Muscle of arm (tissue), 12 donors: ENCODE data around the gene PRKAG2. TPM values are rescaled to one million over a fixed set of nuclear protein-coding genes. Genes with fewer than 3 reads are reported as not detected.
"Not testable (repeated sequence)": the region's sequence is repeated elsewhere in the genome, so short reads cannot be mapped to it uniquely, and the experiment has no call there.

ENCODE experiments used
- DNase-seq: peaks from one replicate; pipeline ENCODE4 v3.0.0-alpha.2; 2013
- polyA plus RNA-seq, 12 donors: library from polyadenylated mRNA; unstranded; fragments of 120-200 nt; gene quantifications; one replicate each; pipeline ENCODE4 v1.2.1, GENCODE V29; 2013; ENCODE audit not compliant: insufficient read length in 12 of 12

PRKAG2 gene
- polyA plus RNA-seq, 12 donors: 9.8 to 21.3 (median 14.0) TPM; not detected in 1

DNA sequence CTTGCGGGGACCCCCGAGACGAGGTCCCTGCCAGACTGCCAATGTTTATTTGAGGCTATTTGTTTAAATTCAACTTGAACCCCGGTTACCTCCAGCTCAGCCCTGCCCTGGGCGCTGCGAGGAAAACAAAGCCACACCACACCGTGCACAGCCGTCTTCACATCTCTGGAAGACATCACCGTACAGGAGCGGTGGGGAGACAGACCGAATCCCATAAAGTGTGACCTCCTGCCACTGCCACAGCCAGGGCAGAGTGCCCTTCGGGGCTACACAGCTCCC is 40.0 kb downstream of the PRKAG2 start:
- no peak for DNase-seq

DNA sequence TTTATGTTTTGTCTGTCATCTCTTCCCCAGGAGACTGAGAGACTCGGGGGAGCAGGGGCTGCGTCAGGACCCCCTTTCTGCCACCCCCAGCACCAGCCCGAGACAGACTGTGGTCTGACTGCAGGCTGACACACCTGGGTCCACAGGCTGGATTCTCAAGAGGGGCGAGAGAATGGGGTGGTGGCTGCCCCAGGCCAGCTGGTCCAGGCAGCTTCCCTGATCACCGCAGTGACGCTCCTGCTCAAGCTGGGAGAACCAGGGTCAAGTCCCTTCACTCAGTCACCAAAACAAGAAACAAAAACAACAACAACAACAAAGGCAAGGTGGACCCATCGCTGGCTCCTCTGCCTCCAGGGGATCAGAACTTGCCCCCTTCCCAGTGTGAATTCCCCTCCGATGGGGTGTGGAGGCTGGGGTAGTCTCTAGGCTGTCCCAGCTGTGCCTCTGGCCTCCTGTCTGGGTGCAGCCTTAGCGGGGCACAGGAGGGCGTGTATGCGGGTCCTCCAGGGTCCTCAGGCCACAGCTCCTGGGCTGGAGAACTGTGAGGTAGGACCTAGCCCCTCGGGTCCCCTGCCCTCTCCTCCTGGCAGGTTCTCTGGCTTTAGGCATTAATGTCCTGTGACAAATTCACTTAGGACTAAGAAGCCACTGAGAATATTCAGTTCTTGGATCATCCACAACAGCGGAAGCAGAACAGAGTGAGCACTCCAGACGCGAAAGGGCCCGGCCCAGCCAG is 40.6 kb downstream of the PRKAG2 start:
- no peak for DNase-seq

DNA sequence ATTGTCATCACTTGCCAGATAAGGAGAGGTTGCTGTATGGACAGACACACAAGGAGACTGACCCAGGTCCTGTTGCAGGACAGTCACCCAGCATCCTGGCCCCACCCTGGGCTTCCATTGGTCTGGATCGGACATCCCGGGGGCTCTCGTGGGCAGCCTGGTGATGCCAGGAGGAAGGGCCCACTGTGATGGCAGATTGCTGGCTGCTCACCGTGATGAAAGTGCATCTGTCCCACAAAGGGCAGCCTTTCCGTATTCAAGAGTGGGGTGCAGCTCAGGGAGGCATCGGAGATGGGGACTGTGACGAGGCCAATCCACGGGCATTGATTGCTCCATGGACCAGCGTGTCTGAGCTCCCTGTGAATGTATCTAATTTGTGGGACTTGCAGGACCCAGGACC is 41.3 kb downstream of the PRKAG2 start:
- DNase-seq: no peak

DNA sequence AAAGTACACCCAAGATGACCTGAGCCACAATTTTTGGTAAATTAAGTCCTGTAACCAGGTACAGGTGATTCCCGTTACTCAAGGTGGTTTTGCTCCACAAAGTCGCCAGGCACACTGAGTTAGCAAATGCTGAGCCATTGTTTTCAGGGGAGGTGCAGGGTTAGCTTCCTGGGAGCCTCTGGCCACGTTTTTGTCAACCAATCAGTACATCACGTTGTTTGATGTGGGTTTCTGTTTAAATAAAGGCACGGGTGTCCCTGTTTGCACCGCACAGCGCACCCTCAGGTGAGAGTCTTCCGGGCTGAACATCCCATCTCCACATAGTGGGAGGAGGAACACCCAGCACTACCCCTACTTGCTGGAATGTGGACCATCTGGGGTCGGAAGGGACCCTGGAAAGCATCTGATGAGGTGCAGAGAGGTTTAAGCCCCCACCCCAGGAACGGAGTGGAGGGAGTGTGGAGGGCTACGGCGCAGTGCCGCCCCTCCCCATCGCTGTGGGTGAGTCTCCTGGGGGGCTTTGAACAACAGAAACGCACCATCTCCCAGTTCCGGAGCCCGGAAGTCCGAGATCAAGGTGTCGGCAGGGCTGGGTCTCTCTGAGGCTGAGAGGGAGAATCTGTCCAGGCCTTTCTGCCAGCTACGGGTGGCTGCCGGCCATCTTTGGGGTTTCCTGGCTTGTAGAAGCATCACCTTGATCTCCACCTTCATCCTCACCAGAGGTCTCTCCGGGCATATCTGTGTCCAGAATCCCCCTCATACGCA is 42.5 kb downstream of the PRKAG2 start:
- no peak for DNase-seq

DNA sequence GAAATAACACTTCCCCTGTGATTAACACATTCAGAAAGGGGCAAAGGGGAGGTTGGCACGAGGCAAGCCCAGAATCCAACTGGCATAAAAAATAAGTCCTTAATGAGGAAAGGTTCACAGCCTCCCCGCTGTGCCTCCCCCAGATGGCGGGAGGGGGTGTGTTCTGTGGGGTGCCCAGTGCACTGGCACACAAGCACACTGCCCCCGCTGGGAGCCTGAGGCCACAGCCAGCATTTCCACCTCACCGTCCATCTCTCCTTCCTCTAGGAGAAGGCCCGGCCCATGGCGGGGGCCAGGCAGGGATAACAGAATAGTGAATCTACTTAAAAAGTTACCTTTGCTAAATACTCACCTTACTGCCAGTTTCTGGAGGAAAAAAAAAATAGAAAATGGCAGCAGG is 43.2 kb downstream of the PRKAG2 start:
- no peak for DNase-seq

DNA sequence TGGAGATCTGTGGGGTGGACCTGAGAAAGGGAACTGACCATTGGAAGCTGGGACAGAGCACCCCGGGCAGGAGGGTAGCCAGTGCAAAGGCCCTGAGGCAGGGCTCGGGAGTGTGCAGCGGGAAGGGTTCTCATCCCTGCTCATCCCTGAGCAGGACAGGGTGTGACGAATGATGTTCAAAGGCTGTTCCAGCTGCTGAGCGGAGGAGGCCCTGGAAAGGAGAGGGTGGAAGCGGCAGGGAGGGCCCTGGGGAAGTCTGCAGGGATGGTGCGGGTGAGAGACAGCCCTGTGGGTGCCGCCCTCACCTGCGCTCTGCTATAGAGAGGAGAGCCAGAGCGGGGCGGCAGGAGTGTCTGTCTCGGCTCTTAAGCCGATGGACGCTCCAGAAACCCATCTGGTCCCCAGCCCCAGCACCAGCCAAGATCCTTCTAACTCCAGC is 43.7 kb downstream of the PRKAG2 start:
- no peak for DNase-seq

DNA sequence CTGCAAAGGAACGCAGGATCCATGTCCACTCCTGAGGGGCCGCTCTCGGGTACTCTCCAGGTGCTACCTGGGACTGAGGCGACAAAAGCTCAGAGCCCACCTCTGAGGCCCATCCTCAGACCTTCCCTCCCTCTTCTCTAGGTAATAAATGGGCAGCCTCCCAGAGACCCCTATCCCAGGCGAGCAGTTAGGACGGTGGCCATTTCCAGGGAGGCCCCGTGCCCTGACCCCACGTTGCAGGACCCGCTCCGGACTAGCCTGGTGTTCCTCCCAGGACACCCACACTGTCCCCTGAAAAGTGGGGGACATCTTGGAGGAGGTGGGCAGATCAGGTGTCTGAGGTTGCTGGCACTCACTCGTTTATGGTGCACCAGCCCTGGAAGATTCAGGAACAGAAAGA is 44.3 kb downstream of the PRKAG2 start:
- DNase-seq: no peak

DNA sequence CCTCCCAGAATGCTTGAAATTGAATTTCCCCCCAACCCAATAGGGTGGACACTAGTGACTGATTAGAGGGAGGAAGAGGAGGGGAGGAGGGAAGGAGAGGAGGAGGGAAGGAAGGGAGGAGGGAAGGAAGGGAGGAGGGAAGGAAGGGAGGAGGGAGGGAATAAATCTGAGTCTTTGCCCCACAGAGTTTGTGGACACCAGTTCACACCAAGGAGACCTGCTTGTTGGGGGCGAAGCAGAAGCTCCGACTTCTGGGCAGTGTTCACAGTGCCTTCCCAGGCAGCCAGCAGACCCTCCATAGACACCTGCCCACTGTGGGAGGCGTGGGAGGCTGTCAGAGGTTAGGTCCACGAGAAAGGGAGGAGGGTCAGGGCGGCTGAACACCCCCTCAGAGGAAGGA is 44.8 kb downstream of the PRKAG2 start:
- DNase-seq: no peak

DNA sequence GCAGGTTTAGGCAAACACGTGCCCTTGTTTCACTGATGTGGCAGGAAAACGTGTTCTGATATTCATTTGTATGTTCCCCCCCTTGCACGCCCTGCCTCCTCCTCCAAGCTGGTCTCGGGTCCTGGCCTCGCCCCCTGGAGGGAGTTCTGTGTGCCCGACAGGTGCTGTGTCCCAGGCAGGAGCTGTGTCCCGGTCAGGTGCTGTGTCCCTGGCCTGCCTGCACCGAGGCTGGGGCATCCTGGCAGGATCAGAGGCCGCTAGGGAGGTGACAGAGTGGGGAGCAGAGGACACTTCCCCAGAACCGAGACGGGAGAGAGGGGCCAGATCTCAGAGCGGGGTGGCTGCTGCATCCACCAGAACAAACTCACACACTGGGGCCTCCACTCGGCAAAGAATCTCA is 45.3 kb downstream of the PRKAG2 start:
- DNase-seq: no peak

DNA sequence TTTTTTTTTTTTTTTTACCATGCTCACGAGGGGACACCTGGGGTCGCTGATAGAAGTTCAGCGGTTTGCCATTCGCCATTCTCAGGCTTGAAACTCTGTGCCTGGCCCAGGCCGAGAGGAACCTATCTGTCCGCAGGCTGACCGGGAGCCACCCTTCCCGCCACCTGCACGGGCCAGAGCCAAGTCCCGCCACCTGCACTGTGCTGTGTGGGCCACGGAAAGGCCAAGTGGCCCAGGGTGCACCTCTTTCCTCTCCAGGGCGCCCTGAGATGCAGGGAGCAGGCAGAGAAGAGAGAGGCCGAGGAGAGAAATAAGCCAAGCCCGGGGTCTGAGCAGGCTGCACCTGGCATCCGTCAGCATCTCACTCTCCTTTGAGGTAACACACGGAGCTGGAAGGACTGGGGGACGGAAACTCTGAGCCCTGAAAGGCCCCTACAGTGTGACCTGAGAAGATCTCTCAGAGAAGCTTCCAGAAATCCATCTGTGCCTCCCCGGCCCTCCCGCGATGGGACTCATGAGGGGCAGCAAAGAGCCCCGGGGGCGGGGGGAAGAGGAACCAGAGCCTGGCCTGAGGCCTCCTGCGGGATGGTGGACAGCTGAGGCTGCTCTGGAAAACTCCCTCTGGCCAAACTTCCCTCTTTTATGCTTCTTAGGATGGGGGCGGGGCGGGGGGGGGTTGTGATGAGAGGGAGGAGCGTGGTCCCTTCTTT is 46.6 kb downstream of the PRKAG2 start:
- DNase-seq: no peak

DNA sequence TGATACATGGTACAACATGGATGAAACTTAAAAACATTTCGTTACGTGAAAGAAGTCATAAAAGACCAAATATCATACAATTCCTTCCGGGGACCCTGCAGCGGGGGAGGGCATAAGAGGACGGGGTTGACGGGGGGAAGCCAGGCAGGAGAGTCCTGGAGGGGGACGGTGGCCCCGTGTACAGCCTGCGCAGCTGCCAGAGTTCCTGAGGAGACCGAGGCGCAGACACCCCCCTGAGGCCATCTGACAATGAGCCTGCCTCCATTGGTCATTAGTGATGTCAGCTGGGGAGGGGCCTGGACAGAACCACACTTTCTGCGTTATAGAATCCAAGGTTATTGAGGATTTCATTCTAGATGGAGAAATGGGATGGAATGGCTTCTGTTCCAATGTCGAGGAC is 47.2 kb downstream of the PRKAG2 start:
- no peak for DNase-seq

DNA sequence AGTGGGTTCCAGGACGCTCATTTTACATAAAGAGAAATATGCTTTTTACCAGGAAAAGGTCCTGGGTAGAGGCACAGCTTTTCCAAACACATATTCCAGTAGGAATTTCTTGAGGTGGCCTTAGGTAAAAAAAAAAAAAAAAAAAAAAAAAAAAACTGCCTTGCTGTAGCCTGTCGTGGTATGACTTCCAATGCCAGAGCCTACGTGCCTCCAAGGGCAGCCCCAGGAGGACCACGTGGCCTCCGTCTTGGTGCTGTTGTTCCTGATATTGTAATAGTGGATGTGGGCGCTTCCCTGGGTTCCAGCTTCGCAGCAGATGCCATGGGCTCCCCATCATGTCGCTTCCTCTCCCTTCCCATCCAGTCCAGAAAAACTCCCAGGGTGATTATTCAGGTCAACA is 49.3 kb downstream of the PRKAG2 start:
- DNase-seq: no peak

DNA sequence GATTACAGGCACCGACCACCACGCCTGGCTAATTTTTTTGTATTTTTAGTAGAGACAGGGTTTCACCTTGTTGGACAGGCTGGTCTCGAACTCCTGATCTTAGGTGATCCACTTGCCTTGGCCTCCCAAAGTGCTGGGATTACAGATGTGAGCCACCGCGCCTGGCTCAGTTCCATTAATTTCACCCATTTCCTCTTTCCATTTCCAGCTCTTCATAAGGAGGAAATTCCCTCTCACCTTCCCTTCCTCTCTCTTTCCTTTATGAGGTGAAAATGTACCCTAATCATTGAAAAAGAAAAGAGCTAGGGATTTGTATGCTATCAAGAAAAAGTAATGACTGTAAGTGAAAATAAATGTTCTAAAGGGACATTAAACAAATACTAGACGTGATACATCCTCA is 50.6 kb downstream of the PRKAG2 start:
- DNase-seq: not testable (repeated sequence)

DNA sequence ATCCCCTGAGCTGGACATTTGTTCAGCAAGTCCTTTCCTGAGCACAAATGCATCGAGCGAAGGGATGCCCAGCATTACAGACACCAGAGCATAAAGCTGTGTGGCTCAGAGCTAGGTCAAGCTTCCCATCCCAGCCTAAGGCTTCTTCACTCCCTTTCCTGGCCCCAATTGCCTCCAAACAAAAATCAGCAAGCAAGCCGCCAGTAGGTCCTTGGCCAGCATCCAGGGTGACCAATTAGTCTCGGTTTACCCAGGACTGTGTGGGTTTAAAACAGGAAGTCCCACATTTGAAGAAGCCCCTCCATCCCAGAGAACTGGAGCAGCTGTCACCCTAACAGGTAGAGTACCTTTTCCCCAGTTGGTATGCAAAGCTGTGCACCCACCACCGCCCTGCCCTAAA is 51.2 kb downstream of the PRKAG2 start:
- DNase-seq: no peak

DNA sequence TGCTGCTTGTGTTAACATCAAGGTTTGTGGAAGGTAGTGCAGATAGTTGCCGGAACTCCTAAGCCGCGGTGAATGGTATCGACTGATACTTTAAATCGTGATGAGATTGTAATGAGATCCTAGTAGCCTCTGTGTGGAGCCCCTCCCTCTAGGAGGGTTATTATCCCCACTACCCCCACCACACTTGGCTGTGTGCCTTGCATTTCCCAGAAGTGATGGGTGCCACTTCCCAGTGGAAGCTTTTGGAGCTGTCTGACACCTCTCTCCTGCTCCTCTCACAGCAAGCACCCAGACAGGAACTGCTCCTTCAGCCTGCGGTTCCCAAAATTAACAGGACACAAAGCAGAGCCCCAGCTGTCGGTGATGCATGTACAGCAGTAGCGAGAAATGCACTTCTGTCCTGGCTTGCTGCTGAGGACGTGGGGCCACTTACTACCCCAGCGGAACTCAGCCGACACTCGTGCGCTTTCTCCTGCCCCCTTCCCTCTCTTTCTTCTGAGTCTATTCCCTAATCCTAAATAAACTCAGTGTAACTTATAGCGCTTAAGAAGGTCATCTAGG is 52.5 kb downstream of the PRKAG2 start:
- no peak for DNase-seq

DNA sequence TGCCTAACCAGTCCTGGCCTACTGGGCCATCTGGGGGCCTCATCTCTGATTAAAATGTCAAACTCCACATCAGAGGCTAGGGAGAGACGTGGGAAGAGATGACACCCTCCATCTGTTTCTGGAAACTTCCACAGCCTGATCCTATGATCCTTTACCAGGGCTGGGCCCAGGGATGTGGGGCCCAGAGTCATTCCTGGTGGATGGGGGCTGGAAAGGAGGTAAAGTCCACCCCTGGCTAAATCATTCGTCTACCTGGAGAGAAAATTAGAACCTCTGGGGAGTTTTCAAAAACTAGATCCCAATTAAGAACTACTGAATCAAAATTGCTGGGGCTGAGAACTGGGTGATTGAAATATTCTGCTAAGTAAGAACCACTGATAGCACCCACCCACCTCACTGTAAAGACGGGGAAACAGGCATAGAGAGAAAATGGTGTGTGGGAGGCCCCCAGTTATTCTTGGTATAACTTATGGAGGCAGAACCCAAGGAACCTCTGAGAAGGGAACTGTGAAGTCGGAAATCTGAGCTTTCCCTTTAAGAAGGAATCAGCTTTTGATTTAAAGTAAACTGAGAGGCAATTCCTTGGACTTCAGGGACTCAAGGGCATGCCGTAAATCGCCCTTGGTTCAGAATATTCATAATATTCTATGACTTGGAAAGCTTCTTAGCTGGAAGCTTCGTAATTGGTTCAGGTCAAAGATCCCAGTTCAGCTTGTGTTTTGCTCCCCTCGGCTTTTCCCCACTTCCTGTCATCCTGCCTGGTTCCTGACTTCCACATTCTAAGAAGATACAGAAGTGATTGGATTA is 53.1 kb downstream of the PRKAG2 start:
- DNase-seq: no peak

DNA sequence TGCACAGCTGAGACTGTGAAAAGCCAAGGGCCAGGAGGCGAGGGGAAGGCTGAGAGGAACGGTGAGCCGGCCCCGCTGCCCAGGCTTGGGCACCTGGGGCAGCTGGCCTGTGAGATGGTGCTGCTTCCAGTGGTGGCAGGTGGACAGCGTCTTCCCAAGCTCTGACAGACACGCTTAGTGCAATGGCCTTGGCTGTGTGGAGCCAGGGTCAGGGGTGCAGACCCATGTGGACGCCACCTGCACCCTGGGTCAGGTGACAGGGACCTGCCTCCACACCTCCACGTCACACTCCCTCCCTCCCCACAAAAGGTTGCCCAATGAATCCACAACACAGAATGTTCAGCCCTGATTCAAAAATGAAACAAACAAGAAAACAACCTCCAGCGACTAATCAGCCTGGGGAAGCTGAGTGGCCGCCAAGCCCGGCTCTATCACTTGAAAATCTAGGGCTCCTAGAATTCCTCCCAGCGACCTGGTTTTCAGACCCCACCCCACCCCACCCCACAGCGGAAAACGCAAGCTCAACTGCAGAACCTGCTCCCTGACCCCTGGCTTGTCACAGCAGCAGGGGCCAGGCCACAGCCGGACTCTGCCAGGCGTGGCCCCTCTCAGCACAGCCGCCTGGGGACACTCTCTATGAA is 54.3 kb downstream of the PRKAG2 start:
- DNase-seq: no peak

DNA sequence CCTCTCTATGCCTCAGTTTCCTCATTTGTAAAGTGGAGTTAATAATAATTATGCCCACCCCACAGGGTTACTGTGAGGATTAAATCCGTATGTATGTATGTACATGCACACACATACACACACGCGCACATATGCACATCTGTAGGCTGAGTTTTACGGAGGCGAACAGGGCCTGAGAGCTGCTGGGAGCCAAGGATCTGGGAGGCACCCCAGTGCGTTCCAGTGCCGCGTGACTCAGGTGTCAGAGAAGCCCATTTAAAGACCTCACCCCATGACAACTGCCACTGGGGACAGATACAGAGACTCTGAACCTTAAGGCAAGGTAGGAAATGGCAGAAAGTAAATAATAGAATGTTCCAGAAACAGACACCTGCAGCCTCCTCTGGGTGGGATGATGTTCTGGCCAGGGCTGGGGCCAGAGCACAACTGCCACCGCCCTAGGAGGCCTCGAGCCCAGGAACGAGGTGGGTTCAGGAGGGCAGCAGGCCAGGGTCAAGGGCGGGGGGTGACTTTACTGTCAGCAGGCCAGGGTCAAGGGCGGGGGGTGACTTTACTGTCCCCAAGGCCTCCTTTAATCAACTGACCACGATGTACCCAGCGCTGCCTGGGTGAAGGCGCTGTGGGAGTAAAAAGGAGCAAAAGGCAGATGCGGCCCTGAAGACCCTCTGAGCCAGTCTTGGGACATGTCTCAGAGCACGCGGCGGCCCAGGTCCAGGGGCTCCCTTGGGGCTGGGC is 54.9 kb downstream of the PRKAG2 start:
- DNase-seq: no peak

DNA sequence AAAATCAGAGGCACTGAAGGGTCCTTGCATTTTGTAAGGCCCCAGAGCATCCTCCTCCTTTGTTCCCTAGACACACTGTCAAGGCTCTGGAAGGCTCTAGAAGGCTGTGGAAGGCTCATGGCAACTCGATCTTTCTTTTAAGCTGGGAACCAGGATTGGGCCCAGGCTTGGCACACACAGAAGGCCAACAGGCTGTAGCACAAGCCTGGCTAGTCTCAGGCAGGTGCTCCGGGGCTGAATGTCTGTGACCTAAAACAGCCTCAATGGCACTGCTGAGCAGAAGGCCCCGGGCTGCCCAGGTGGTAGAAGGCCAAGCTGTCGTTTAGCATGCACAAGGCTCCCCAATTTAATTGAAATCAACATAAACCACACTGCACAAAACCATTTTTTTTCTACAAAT is 55.7 kb downstream of the PRKAG2 start:
- no peak for DNase-seq

DNA sequence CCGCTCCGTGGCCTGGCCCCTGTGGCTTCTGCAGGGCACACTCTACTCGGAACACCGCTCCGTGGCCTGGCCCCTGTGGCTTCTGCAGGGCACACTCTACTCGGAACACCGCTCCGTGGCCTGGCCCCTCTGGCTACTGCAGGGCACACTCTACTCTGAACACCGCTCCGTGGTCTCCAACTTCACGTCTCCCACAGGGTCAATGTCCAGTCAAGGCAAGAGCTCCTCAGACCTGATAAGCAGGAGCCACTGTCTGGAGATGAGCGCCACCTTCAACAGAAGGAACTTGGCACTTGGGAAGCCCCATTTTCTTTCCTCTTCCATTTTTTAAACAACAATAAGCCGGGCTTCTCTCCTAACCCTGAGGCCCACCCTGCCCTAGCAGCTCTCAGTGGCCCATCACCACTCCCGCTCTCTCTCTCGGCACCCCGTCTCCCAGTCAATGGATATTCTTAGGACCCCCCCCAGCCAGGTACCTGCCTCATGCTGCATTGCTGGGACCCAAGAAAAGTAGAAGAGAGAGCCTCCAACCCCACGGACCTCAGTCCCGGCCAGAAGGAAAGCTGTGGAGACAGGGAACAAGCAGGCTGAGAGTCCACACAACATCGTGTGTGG is 56.3 kb downstream of the PRKAG2 start:
- DNase-seq: no peak
